GM21367 (cell line): Measurements from ENCODE around the gene ZNF584.
A peak's percentile ranks its signal among the peaks of the same experiment; 100 is the strongest.

Source experiments
- ATAC-seq: cut with Tn5 transposase; IDR thresholded peaks from one replicate; pipeline ENCODE4 v1.9.1; 2021; ENCODE audit not compliant: unreplicated experiment

The ZNF584 gene

DNA sequence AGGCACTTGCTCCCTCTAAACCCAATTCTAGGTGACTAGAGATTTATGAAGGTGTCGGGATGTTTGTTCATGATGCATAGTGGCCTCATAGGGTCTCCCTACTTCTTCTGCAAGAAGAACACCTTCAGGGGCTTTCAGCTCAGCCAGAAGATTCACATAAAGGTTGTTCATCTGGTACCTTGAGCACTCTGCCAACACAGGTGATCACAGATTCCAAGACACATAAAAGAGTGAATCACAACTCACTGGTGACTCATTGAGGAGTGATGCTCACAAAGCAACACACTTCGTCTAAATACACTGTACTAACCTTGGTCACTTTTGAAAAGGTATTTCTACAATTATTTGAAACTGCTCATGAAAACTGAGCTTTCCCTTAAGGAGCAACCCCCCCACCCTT is 51.6 kb downstream of the ZNF584 start:
- no peak for ATAC-seq

DNA sequence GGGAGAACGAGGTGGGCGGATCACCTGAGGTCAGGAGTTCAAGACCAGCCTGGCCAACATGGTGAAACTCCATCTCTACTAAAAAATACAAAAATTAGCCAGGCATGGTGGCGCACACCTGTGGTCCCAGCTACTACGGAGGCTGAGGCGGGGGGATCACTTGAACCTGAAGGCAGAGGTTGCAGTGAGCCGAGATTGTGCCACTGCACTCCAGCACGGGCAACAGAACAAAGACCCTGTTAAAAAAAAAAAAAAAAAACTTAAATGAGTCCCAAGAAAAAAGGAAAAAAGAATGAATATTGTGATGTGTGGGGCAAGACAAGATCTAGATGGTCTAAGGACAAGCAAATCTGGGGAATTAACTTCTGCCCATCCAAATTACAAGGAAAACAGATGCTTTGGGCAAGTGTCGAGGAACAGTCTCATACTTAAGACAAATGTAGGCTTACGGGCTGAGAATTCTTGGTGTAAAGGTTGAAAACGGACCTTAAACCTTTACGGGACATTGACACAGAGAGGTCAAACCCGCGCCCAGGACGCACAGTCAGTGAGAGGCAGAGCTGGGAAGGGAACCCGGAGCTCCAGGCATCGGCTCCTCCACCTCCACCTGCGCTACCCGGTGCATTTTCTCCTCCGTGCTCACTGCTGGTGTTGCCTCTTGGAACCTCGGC is 57.8 kb downstream of the ZNF584 start:
- ATAC-seq, result no peak

DNA sequence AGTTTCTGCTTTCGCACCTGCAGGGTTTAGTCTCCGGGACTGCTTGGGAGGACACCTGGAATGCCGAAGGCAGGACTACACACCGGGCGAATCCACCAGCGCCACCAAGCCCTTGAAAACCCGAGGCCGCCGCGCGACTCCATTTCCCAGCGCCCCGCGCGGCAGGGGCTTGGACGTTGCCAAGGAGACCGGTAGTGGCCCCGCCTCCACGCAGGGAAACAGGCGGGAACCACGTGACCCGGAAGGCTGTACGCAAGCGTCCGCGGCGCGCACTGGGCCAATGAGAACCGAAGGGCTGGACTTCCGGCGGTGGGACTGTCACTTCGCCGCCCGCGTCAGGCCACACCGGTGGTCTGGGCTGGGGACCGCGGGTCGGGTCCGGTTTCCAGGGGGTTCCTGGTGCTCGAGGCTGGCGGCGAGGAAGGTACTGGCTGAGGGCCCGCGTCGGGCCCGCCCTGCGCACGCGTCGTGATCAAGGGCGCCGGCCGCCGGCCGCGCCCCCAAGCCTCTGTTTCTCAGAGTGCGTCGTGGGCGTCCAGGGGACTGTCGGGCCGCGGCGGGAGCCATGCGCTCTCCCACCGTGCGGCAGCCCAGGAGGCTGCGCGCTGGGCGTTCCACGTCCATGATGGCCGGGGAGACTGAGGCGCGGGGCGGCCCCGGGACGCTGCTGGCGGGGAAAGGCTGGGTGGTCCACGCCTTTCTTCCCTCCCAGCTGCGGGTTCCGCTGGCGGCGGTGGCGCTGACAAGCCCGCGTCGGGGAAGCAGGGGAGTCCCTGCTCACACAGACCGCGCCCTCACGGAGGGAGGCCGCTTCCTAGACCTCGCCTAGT is 58.5 kb downstream of the ZNF584 start, which contains the start of gene ZNF324:
ZNF324 (plus strand) TSS at position 321 of the 830 bp plus-strand sequence. CDS start 2,106 bp downstream, outside the sequence.
- peak; percentile 73 for ATAC-seq
